ENCODE data around the gene RAD51B. TPM values are rescaled to one million over a fixed set of nuclear protein-coding genes. Genes with fewer than 3 reads are reported as not detected.

The RAD51B gene
- total RNA-seq, 4 donors from 2014 or later: 8.9 to 30.3 (median 10.4) TPM

GRCh38 chr14:68777644-68778043, 958.1 kb downstream of the RAD51B start:
- no peak for ATAC-seq (ENCODE audit: low FRiP score)
- no peak for DNase-seq (ENCODE audit: low spot score)
- TF ChIP-seq CTCF (IDR thresholded peaks at IDR 0.05): no peak

Small RNA genes lying within 50 kb of the gene (small RNA-seq; reads per million reads assigned to genes)
- gene RN7SL108P: not detected
- gene RN7SL706P: not detected
- not detected for gene RNU6-921P

Other genes starting within 250 kb of the RAD51B start
- gene PIGH, start 219.5 kb upstream of the RAD51B start, total RNA-seq: 10 to 100 TPM; 16.0 to 27.7 (median 24.9) TPM
- gene ARG2, start 199.9 kb upstream of the RAD51B start, total RNA-seq: 10 to 100 TPM in 3 of 4 donors, 1 to 10 TPM in 1; 1.6 to 13.9 (median 11.3) TPM
- gene VTI1B, start 145.1 kb upstream of the RAD51B start, total RNA-seq: 100 to 1,000 TPM in 3 of 4 donors, 10 to 100 TPM in 1; 96.1 to 133 (median 114) TPM
- gene RDH11, start 124.0 kb upstream of the RAD51B start, total RNA-seq: 10 to 100 TPM; 29.4 to 38.8 (median 35.3) TPM
- gene RDH12, start 117.9 kb upstream of the RAD51B start, total RNA-seq: under 1 TPM in 1 of 4 donors, not detected in 3; 0.28 TPM
- 10 to 100 TPM; 24.1 to 33.7 (median 25.0) TPM for gene ZFYVE26, start 3.2 kb upstream of the RAD51B start, total RNA-seq

All from omental fat pad (tissue), 4 donors.